Activated naive CD4-positive, alpha-beta T cell treated with anti-CD3 and anti-CD28 coated beads for 36 hours (primary cell): ENCODE data around the gene MSL1. TPM values are rescaled to one million over a fixed set of nuclear protein-coding genes. Genes with fewer than 3 reads are reported as not detected.

Experiments used
- CTCF ChIA-PET: fragments of 350-600 bp; sonication (Branson Sonifier 250); formaldehyde crosslinking; loops from one replicate; lab custom pipeline; 2021; ENCODE audit warnings: antibody characterized with exemption; lab: Charles Lee
- DNase-seq: peaks from one replicate; pipeline ENCODE4 v3.0.0-alpha.2; 2020
- H3K27ac Mint-ChIP-seq: one replicate; pipeline ENCODE4 v1.8.0; 2021; ENCODE audit warnings: mild to moderate bottlenecking, mixed read lengths
- H3K27me3 Mint-ChIP-seq: one replicate; pipeline ENCODE4 v1.8.0; 2021; ENCODE audit warnings: low read depth, mixed read lengths
- H3K36me3 Mint-ChIP-seq: one replicate; pipeline ENCODE4 v1.8.0; 2021; ENCODE audit warnings: low read depth, mixed read lengths
- H3K4me1 Mint-ChIP-seq: one replicate; pipeline ENCODE4 v1.8.0; 2021; ENCODE audit warnings: low read depth, mixed read lengths
- H3K4me3 Mint-ChIP-seq: one replicate; pipeline ENCODE4 v1.8.0; 2021; ENCODE audit warnings: mild to moderate bottlenecking, moderate library complexity, mixed read lengths
- H3K9me3 Mint-ChIP-seq: one replicate; pipeline ENCODE4 v1.8.0; 2021; ENCODE audit warnings: mixed read lengths
- intact Hi-C: fragments of 100-400 bp; cut with micrococcal nuclease; formaldehyde crosslinking; loops from one replicate; pipeline ENCODE4 v1.15.1; 2023
- total RNA-seq, 2 experiments: library from RNA; stranded (reverse); gene quantifications; one replicate each; pipeline ENCODE4 v1.2.3, GENCODE V29; 2021

Gene MSL1
- total RNA-seq, 2 experiments from 2014 or later = 72.1 to 72.2 TPM

DNA sequence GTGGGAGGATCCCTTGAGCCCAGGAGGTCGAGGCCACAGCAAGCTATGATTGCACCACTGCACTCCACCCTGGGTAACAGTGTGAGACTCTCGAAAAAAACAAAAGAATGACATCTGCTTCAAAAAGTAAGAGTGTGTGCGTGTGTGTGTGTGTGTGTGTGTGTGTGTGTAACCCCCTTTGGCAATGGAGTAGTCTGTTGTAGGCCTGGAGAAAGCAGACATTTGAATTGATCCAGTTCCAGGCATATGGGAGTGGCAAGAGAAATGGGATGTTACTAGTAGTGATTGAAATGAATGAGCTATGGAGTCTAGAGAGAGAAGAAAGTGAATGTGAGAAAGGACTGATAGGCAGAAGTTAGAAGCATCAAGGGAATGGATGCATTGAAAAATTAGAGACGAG lies 28.5 kb downstream of the MSL1 start:
- H3K4me3 Mint-ChIP-seq = no peak overlapping the region
- CTCF ChIA-PET = interaction anchor here (1.0 to 5.1 kb wide), 2 partner anchors 11 to 38 kb away, joined by 3 to 31 read pairs; no protein-coding TSS in a partner anchor
- no peaks in the 10 kb centered on the region for H3K27me3 Mint-ChIP-seq
- H3K4me1 Mint-ChIP-seq = peaks cover 64% of the 10 kb centered on the region
- no peaks in the 10 kb centered on the region for H3K9me3 Mint-ChIP-seq
- intact Hi-C loops = loop anchor here (5.0 kb wide), 1 partner anchor 38 kb away; no protein-coding TSS in a partner anchor
- no peak overlapping the region for H3K27ac Mint-ChIP-seq
- no peak for DNase-seq
- H3K36me3 Mint-ChIP-seq = peaks cover 56% of the 10 kb centered on the region

DNA sequence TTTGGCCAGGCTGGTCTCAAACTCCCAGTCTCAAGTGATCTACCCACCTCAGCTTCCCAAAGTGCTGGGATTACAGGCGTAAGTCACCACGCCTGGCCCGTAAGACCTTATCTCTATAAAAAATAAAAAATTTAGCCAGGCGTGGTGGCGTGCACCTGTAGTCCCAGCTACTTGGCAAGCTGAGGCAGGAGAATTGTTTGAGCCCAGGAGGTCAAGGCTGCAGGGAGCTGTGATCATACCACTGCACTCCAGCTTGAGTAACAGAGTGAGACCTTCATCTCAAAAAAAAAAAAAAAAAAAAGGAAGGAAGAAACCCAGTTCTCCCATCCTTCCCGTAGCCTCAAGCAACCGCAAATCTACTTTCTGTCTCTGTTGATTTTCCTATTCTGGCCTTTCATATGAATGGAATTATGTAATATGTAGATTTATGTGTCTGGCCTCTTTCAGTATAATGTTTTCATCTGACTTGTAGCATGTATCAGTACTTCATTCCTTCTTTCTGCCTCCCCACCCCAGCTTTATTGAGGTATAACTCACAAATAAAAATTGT lies 29.7 kb downstream of the MSL1 start:
- CTCF ChIA-PET = interaction anchor here (0.6 to 5.1 kb wide), 5 partner anchors 12 to 124 kb away, joined by 3 to 31 read pairs (median 6); no protein-coding TSS in a partner anchor
- H3K4me1 Mint-ChIP-seq = peaks cover 62% of the 10 kb centered on the region
- H3K9me3 Mint-ChIP-seq = no peaks in the 10 kb centered on the region
- intact Hi-C loops = loop anchor here (5.0 kb wide), 1 partner anchor 39 kb away; no protein-coding TSS in a partner anchor
- no peak overlapping the region for H3K27ac Mint-ChIP-seq
- H3K27me3 Mint-ChIP-seq = no peaks in the 10 kb centered on the region
- no peak for DNase-seq
- no peak overlapping the region for H3K4me3 Mint-ChIP-seq
- peaks cover 52% of the 10 kb centered on the region for H3K36me3 Mint-ChIP-seq

DNA sequence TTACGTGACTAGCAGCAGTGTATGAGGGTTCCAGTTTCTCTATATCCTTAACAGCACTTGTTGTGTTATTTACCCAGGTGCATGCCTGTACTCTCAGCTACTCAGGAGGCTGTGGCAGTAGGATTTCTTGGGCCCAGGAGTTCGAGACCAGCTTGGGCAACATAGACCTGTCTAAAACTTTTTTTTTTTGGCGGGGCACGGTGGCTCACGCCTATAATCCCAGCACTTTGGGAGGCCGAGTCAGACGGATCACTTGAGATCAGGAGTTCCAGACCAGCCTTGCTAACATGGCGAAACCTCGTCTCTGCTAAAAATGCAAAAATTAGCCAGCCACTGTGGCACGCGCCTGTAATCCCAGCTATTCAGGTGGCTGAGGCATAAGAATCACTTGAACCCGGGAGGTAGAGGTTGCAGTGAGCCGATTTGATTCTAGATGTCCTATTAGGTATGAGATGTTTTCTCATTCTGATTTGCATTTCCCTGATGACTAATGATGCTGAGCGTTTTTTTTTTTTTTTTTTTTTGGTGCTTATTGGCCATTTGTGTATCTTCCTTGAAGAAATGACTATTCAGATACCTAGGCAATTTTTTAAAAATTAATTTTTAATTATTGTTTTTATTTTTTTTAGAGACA lies 31.9 kb downstream of the MSL1 start:
- DNase-seq = no peak
- Mint-ChIP-seq H3K27ac (peak overlapping the region; percentile 90), H3K4me3 (no peak overlapping the region), H3K9me3 (no peaks in the 10 kb centered on the region), H3K27me3 (no peaks in the 10 kb centered on the region), H3K4me1 (peaks cover 55% of the 10 kb centered on the region), H3K36me3 (peaks cover 45% of the 10 kb centered on the region)
- intact Hi-C loops = loop anchor here (1.0 to 5.0 kb wide), 2 partner anchors 13 to 41 kb away; partner anchors contain the start of gene CASC3
- CTCF ChIA-PET = interaction anchor here (0.7 to 5.1 kb wide), 3 partner anchors 15 to 42 kb away, joined by 3 to 31 read pairs (median 15); no protein-coding TSS in a partner anchor

DNA sequence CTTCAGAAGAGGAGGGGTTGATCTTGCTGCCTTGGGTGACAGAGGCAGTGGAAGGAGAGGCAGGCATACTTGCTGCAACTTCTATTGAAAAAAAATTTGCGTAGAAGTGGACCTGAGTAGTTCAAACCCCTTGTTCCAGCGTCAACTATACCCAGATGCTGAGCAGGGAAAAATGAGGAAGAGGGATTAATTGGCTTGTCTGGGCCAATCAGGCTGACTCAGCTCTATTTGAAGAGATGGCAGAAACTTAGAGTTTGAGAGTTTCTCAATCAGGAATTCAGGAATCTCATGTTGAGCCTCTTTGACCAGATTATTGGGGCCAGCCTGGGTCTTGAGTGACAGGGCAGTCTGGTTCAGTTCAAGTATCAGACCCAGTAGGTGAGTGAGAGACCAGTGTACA lies 36.2 kb downstream of the MSL1 start:
- Mint-ChIP-seq H3K27ac (peak overlapping the region; percentile 39), H3K36me3 (peaks cover 31% of the 10 kb centered on the region), H3K4me3 (no peak overlapping the region), H3K27me3 (no peaks in the 10 kb centered on the region), H3K9me3 (no peaks in the 10 kb centered on the region), H3K4me1 (peaks cover 33% of the 10 kb centered on the region)
- intact Hi-C loops = no loop called here
- CTCF ChIA-PET = interaction anchor here (1.5 to 2.7 kb wide), 3 partner anchors 10 to 45 kb away, joined by 7 to 8 read pairs (median 8); no protein-coding TSS in a partner anchor
- no peak for DNase-seq

DNA sequence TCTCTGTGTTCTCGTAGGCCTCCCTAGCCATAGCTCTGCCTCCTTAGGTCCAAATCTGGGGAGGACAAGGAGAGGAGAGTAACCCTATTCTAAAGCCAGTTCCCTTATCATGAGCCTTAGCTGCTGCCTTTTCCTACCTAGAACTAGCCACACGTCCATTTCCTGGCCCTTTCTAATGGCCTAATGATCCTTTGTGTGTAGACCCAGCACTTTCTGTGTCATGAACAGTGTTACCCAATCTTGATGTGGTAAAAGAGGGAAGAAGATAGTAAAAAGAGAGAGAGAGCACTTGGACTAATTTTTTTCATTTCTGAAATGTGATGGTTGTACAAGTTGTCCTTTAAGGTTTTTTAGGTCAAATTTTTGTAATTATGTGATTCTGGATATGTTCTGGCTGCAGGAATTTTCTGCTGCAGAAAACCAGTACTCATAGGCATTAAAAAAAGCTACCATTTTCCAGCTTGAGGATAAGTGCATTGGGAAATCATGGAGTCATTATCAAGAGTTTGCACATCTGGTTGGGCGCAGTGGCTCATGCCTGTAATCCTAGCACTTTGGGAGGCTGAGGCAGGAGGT lies 36.8 kb downstream of the MSL1 start:
- no peak for DNase-seq
- H3K4me1 Mint-ChIP-seq = peaks cover 27% of the 10 kb centered on the region
- no peak overlapping the region for H3K27ac Mint-ChIP-seq
- intact Hi-C loops = no loop called here
- peaks cover 30% of the 10 kb centered on the region for H3K36me3 Mint-ChIP-seq
- H3K4me3 Mint-ChIP-seq = no peak overlapping the region
- CTCF ChIA-PET = interaction anchor here (0.7 to 2.7 kb wide), 3 partner anchors 10 to 46 kb away, joined by 3 to 8 read pairs (median 8); no protein-coding TSS in a partner anchor
- H3K27me3 Mint-ChIP-seq = no peaks in the 10 kb centered on the region
- no peaks in the 10 kb centered on the region for H3K9me3 Mint-ChIP-seq

DNA sequence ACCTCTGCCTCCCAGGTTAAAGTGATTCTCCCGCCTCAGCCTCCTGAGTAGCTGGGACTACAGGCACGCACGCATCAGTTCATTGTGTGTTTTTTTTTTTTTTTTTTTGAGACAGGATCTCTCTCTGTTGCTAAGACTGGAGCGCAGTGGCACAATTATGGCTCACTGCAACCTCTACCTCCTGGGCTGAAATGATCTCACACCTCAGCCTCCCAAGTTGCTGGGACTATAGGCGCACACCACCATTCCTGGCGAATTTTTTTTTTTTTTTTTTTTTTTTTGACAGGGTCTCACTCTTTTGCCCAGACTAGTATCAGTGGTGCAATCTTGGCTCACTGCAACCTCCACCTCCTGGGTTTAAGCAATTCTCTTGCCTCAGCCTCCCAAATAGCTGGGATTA lies 37.7 kb downstream of the MSL1 start:
- H3K9me3 Mint-ChIP-seq = no peaks in the 10 kb centered on the region
- intact Hi-C loops = no loop called here
- H3K36me3 Mint-ChIP-seq = peaks cover 27% of the 10 kb centered on the region
- no peak for DNase-seq
- H3K4me3 Mint-ChIP-seq = no peak overlapping the region
- H3K27me3 Mint-ChIP-seq = no peaks in the 10 kb centered on the region
- CTCF ChIA-PET = interaction anchor here (2.7 kb wide), 1 partner anchor 9 kb away, joined by 8 read pairs; no protein-coding TSS in a partner anchor
- no peak overlapping the region for H3K27ac Mint-ChIP-seq
- H3K4me1 Mint-ChIP-seq = peaks cover 21% of the 10 kb centered on the region

DNA sequence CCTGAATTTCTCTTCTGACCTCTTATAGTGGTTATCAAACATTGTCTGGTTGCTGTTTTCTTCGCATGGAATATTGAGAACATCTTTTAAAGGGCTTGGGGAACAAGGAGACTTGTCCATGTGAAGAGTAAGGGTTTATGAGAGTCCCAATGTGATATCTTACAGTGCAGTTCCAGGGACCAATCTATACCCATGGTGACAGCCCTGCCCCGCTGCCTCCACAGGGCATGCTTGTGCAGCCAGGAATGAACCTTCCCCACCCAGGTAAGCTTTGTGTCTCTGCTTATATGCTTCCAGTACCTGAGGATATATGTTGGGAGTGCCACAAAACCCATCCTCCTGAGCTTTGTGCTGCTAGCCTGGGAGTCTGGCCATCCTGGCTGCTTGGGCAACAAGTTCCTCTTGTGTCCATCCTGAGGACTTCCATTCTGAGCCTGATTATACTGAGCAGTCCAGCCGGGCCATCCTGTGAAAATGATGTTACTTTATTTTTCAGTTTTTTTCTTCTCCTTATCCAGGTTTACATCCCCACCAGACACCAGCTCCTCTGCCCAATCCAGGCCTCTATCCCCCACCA lies 46.0 kb downstream of the MSL1 start:
- no peaks in the 10 kb centered on the region for H3K9me3 Mint-ChIP-seq
- CTCF ChIA-PET = interaction anchor here (0.8 to 5.4 kb wide), 28 partner anchors 8 to 155 kb away, joined by 3 to 116 read pairs (median 6); partner anchors contain the start of genes CSF3, NR1D1 and WIPF2
- H3K27ac Mint-ChIP-seq = peak overlapping the region; percentile 77

DNA sequence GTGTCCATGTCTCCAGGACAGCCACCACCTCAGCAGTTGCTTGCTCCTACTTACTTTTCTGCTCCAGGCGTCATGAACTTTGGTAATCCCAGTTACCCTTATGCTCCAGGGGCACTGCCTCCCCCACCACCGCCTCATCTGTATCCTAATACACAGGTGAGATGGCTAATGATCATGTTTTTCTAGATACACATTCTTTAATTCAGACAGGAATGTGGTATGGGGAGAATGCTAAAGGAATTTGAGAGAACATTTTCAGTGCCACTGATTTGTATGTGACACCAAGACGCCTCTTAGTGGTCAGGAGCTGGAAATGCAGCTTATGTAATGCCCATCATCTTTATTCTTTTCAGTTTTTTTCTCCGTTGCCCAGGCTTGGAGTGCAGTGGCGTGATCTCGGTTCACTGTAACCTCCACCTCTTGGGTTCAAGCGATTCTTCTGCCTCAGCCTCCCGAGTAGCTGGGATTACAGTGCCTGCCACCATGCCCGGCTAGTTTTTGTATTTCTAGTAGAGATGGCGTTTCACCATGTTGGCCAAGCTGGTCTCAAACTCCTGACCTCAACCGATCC lies 46.6 kb downstream of the MSL1 start:
- Mint-ChIP-seq H3K27me3 (no peaks in the 10 kb centered on the region), H3K9me3 (no peaks in the 10 kb centered on the region), H3K4me1 (peaks cover 7% of the 10 kb centered on the region), H3K27ac (peak overlapping the region; percentile 77), H3K4me3 (no peak overlapping the region), H3K36me3 (peaks cover 37% of the 10 kb centered on the region)
- CTCF ChIA-PET = interaction anchor here (0.6 to 5.4 kb wide), 35 partner anchors 9 to 230 kb away, joined by 3 to 116 read pairs (median 4); partner anchors contain the start of genes CASC3, CSF3, NR1D1 and WIPF2
- intact Hi-C loops = loop anchor here (1.0 to 5.0 kb wide), 4 partner anchors 46 to 155 kb away; no protein-coding TSS in a partner anchor
- DNase-seq = peak; percentile 44

More for the DNA sequence above, 46.0 kb downstream of the MSL1 start:
- Mint-ChIP-seq H3K36me3 (peaks cover 37% of the 10 kb centered on the region), H3K27me3 (no peaks in the 10 kb centered on the region), H3K4me1 (peaks cover 7% of the 10 kb centered on the region), H3K4me3 (no peak overlapping the region)
- DNase-seq = no peak
- intact Hi-C loops = loop anchor here (1.0 to 5.0 kb wide), 4 partner anchors 45 to 154 kb away; no protein-coding TSS in a partner anchor

DNA sequence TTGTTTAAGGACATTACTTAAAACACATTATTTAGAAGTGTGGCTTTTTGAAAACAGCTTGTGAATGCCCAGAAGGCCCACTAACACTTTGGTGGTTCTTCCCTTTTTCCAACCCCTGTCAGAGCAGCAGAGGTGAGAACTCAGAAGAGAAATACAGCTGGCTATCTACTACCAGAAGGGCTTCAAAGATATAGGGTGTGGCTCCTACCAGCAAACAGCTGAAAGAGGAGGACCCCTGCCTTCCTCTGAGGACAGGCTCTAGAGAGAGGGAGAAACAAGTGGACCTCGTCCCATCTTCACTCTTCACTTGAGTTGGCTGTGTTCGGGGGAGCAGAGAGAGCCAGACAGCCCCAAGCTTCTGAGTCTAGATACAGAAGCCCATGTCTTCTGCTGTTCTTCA lies 48.6 kb downstream of the MSL1 start:
- Mint-ChIP-seq H3K27ac (no peak overlapping the region), H3K36me3 (peaks cover 33% of the 10 kb centered on the region), H3K4me3 (no peak overlapping the region), H3K9me3 (no peaks in the 10 kb centered on the region), H3K27me3 (no peaks in the 10 kb centered on the region), H3K4me1 (peaks cover 6% of the 10 kb centered on the region)
- no peak for DNase-seq
- intact Hi-C loops = no loop called here
- CTCF ChIA-PET = interaction anchor here (5.4 kb wide), 1 partner anchor 57 kb away, joined by 116 read pairs; no protein-coding TSS in a partner anchor

DNA sequence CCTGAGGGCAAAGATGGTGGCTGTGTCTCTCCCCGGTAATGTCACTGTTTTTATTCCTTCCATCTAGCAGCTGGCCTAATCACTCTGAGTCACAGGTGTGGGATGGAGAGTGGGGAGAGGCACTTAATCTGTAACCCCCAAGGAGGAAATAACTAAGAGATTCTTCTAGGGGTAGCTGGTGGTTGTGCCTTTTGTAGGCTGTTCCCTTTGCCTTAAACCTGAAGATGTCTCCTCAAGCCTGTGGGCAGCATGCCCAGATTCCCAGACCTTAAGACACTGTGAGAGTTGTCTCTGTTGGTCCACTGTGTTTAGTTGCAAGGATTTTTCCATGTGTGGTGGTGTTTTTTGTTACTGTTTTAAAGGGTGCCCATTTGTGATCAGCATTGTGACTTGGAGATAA lies 50.0 kb downstream of the MSL1 start:
- Mint-ChIP-seq H3K4me1 (peaks cover 8% of the 10 kb centered on the region), H3K4me3 (no peak overlapping the region), H3K27me3 (no peaks in the 10 kb centered on the region), H3K9me3 (no peaks in the 10 kb centered on the region), H3K36me3 (peaks cover 35% of the 10 kb centered on the region), H3K27ac (no peak overlapping the region)
- intact Hi-C loops = no loop called here
- CTCF ChIA-PET = interaction anchor here (1.1 kb wide), 1 partner anchor 96 kb away, joined by 3 read pairs; no protein-coding TSS in a partner anchor
- DNase-seq = no peak

DNA sequence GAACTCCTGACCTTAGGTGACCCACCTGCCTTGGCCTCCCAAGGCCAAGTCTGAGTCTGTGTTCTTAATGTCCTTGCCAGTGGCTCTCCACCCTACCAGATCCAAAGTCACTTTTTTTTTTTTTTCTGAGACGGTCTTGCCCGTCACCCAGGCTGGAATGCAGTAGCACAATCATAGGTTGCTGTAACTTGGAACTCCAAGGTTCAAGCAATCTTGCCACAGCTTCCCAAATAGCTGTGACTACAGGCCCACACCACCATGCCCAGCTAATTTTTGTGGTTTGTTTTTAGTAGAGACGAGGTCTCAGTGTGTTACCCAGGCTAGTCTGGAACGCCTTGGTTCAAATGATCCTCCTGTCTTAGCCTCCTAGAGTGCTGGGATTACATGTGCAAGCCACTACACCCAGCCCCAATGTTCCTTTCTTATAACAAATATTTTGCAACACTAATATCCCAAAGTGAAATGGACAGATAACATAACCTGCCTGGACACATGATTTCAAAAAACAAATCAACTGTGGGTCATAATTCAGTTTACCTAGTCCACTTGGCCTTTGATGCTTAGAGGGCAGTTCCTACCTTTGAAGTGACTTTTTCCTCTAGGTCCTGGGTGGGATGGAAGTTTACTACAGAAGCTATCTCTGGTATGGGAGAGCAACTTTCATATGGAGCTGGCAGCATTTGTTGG lies 51.5 kb downstream of the MSL1 start:
- H3K4me3 Mint-ChIP-seq = no peak overlapping the region
- H3K27ac Mint-ChIP-seq = no peak overlapping the region
- no peaks in the 10 kb centered on the region for H3K27me3 Mint-ChIP-seq
- H3K4me1 Mint-ChIP-seq = peaks cover 11% of the 10 kb centered on the region
- peaks cover 28% of the 10 kb centered on the region for H3K36me3 Mint-ChIP-seq
- H3K9me3 Mint-ChIP-seq = no peaks in the 10 kb centered on the region
- no peak for DNase-seq
- intact Hi-C loops = no loop called here
- CTCF ChIA-PET = interaction anchor here (1.0 to 2.1 kb wide), 5 partner anchors 9 to 94 kb away, joined by 3 to 4 read pairs (median 3); no protein-coding TSS in a partner anchor
